ENCODE results near the gene NLRP1. TPM values are rescaled to one million over a fixed set of nuclear protein-coding genes. Genes with fewer than 3 reads are reported as not detected.

The NLRP1 gene
- total and polyA plus RNA-seq, 10 of the 15 experiments (the other 5 are each of a cell fraction or from before 2014, with no cell fraction given), result 2.8 to 21.8 (median 11.9) TPM

GRCh38 chr17:5619088-5619740 is 34.9 kb upstream of the NLRP1 start (continued):
- TF ChIP-seq HDAC6 (IDR thresholded peaks at IDR 0.05; ENCODE audit: unreplicated experiment) (no peak), CEBPZ (IDR thresholded peaks at IDR 0.05; ENCODE audit: low read depth, low read length) (no peak), MLLT1 (IDR thresholded peaks at IDR 0.05) (peak; percentile 67; the same call in 1 of the 2 replicates), TAF1 (IDR thresholded peaks at IDR 0.05; ENCODE audit: borderline replicate concordance, low read depth, low read length) (peak; percentile 35; the same call in 1 of the 2 replicates), SRF (IDR thresholded peaks at IDR 0.05; ENCODE audit: low read depth in 2 of 2, low read length in 2 of 2) (no peak), TCF3 (IDR thresholded peaks at IDR 0.05; ENCODE audit: borderline replicate concordance, insufficient read depth, low read depth, low read length) (no peak), ATF3 (IDR thresholded peaks at IDR 0.05; ENCODE audit: borderline replicate concordance, extremely low read depth, low read depth, low read length) (no peak), SIX5 (IDR thresholded peaks at IDR 0.05; ENCODE audit: low read depth, low read length, severe bottlenecking) (no peak)
